Measurements from ENCODE around the gene MTHFR. TPM values are rescaled to one million over a fixed set of nuclear protein-coding genes. Genes with fewer than 3 reads are reported as not detected.

The MTHFR gene
- total RNA-seq, 2 experiments from 2014 or later, result 9.6 TPM

DNA sequence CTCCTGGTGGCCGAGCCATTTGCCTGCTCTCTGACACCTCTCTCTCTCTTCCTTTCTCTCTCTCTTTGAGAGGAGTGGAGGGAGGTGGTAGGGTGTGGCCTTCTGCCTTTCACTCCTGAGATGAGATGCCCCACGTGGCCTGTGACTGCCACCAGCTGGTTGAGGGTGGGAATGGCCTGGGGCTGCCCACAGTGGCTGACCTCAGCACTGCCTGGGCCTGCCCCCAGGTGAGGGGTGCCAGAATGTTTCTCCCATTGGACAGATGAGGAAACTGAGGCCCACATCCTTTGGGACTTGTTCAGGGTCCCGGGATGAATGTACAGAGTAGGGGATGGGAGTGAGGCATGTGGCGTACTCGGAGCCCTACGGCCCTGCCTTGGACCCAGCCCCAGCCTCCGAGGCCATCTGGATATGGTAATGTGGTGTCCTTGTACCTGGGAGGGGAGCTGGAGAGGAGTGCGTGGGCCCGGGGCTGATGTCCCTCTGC lies 56.5 kb downstream of the MTHFR start:
- ChIA-PET POLR2A (interaction anchor here (0.5 to 1.4 kb wide), 3 partner anchors 13 to 159 kb away, joined by 3 to 4 read pairs (median 4); partner anchors contain the start of gene AGTRAP), CTCF (interaction anchor here (0.6 to 2.2 kb wide), 7 partner anchors 12 to 99 kb away, joined by 3 to 9 read pairs (median 4); partner anchors contain the start of gene FBXO6)
- Mint-ChIP-seq H3K4me3 (no peak overlapping the region), H3K9me3 (no peaks in the 10 kb centered on the region), H3K36me3 (ENCODE audit: low read depth) (peaks cover 2% of the 10 kb centered on the region), H3K27me3 (no peaks in the 10 kb centered on the region), H3K4me1 (ENCODE audit: low read depth) (peaks cover 7% of the 10 kb centered on the region), H3K27ac (peak overlapping the region; percentile 6)
- TF ChIP-seq, protein P1, sequence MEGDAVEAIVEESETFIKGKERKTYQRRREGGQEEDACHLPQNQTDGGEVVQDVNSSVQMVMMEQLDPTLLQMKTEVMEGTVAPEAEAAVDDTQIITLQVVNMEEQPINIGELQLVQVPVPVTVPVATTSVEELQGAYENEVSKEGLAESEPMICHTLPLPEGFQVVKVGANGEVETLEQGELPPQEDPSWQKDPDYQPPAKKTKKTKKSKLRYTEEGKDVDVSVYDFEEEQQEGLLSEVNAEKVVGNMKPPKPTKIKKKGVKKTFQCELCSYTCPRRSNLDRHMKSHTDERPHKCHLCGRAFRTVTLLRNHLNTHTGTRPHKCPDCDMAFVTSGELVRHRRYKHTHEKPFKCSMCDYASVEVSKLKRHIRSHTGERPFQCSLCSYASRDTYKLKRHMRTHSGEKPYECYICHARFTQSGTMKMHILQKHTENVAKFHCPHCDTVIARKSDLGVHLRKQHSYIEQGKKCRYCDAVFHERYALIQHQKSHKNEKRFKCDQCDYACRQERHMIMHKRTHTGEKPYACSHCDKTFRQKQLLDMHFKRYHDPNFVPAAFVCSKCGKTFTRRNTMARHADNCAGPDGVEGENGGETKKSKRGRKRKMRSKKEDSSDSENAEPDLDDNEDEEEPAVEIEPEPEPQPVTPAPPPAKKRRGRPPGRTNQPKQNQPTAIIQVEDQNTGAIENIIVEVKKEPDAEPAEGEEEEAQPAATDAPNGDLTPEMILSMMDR (IDR thresholded peaks at IDR 0.05), result peak; percentile 52
- intact Hi-C loops (cut with micrococcal nuclease), result no loop called here
- ATAC-seq (peak; percentile 99), DNase-seq (peak; percentile 77)

DNA sequence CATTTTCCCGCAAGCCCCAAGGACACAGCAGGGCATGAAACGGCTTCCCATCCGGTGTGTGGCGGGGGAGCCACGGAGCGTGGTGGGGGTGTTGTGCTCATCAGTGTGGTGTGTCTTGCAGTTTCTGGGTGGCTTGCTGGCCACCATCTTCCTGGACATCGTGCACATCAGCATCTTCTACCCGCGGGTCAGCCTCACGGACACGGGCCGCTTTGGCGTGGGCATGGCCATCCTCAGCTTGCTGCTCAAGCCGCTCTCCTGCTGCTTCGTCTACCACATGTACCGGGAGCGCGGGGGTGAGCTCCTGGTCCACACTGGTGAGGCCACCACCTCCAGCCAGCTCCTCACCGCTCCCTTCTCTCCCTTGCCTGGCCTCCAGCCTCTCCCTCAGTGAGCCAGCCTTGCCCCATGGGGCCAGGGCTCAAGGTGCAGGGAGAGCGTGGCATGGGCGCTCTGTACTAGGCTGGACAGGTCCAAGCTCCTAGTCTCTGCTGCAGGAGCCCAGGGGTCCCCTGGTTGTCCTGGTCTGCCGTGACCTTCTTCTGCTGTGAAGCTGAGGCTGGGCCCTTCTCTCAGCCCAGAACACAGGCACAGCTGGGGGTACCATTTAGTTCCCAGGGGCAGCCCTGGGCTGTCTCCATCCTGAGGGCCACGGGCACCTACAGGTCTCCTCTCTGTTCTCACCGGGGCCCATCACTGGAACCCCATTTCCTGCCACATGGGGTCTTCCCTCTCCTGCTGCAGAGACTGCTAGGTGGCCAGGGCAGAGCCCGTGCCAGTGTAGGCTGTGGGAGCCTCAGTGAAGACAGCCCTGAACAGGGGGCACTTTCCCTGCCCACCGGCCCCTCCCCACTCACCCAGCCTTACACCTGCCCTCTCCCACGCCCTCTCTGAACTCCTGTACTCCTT lies 57.2 kb downstream of the MTHFR start:
- peak; percentile 64 for ATAC-seq
- DNase-seq, result peak; percentile 20
- H3K4me3 Mint-ChIP-seq, result no peak overlapping the region
- no peaks in the 10 kb centered on the region for H3K9me3 Mint-ChIP-seq
- H3K4me1 Mint-ChIP-seq (ENCODE audit: low read depth), result peaks cover 7% of the 10 kb centered on the region
- ChIA-PET CTCF (interaction anchor here (0.6 to 2.2 kb wide), 5 partner anchors 11 to 99 kb away, joined by 3 to 9 read pairs (median 7); partner anchors contain the start of gene FBXO6), POLR2A (interaction anchor here (0.9 to 1.4 kb wide), 2 partner anchors 12 to 159 kb away, joined by 4 read pairs; partner anchors contain the start of gene AGTRAP)
- peak overlapping the region; percentile 6 for H3K27ac Mint-ChIP-seq
- TF ChIP-seq, protein P1 (IDR thresholded peaks at IDR 0.05), result no peak
- peaks cover 2% of the 10 kb centered on the region for H3K36me3 Mint-ChIP-seq (ENCODE audit: low read depth)
- intact Hi-C loops (cut with micrococcal nuclease), result no loop called here
- H3K27me3 Mint-ChIP-seq, result no peaks in the 10 kb centered on the region

DNA sequence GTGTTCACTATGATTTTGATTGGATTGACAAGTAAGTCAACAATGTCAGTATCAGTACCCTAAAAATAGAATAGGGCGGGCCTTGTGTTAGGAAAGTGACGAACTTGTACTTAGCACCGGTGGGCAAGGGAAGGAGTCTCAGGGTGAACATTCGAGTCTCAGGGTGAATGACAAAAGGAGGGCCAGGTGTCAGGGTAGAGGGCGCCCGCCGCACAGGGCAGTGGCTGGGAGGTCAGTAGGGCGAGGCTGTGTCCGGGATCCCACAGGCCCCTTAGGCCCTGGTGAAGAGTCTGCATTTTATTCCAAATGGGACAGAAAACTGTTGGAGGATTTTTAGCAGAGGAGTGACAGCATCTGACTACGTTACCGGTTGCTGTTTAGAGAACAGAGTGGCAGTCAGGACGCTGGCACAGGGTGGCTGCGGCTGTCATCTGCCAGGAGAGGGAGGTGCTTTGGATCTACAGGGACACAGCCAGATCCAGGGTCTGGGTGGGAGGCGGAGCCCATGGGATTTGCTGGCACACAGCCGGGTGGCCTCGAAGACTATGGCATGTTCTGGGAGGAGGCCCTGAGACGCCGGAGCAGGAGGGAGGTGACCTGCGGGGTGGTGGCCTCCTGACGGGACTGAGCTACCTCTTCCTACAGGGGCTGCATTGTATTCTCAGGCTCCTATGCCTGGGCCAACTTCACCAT lies 58.8 kb downstream of the MTHFR start:
- TF ChIP-seq, protein P1 (IDR thresholded peaks at IDR 0.05), result no peak
- Mint-ChIP-seq H3K4me1 (ENCODE audit: low read depth) (peaks cover 12% of the 10 kb centered on the region), H3K36me3 (ENCODE audit: low read depth) (peaks cover 2% of the 10 kb centered on the region), H3K9me3 (no peaks in the 10 kb centered on the region), H3K27ac (no peak overlapping the region), H3K4me3 (no peak overlapping the region), H3K27me3 (no peaks in the 10 kb centered on the region)
- DNase-seq, result no peak
- intact Hi-C loops (cut with micrococcal nuclease), result no loop called here
- no peak for ATAC-seq
- POLR2A ChIA-PET, result interaction anchor here (0.6 to 0.7 kb wide), 2 partner anchors 10 to 46 kb away, joined by 3 read pairs; no protein-coding TSS in a partner anchor
- CTCF ChIA-PET, result no interaction called here

DNA sequence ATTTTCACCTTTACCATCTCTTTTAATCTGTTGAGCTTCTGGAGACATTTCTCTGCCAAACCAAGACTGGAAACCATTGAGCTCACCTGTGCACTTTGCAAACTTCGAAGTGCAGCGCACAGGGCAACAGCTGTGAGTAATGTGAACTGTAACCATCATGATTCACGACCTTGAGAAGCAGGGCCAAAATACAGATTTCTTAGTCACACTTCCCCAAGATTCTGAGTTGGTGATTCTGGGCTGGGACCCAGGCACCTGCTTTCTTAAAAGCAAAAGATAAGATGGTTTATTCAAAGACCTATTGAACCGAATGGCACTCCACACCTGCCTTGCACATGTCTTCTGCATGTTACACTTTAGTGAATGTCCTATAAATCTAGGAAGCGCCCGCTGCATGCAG lies 59.7 kb downstream of the MTHFR start:
- TF ChIP-seq, protein P1 (IDR thresholded peaks at IDR 0.05), result no peak
- ChIA-PET POLR2A (no interaction called here), CTCF (no interaction called here)
- ATAC-seq (no peak), DNase-seq (no peak)
- H3K4me1 Mint-ChIP-seq (ENCODE audit: low read depth), result peaks cover 21% of the 10 kb centered on the region
- peaks cover 2% of the 10 kb centered on the region for H3K36me3 Mint-ChIP-seq (ENCODE audit: low read depth)
- intact Hi-C loops (cut with micrococcal nuclease), result no loop called here
- H3K27me3 Mint-ChIP-seq, result no peaks in the 10 kb centered on the region
- H3K9me3 Mint-ChIP-seq, result no peaks in the 10 kb centered on the region
- H3K4me3 Mint-ChIP-seq, result no peak overlapping the region
- H3K27ac Mint-ChIP-seq, result no peak overlapping the region

All from activated CD8-positive, alpha-beta T cell treated with anti-CD3 and anti-CD28 coated beads for 36 hours (primary cell).